PC-3 (cell line): ENCODE measurements around the gene LRRC49. TPM values are rescaled to one million over a fixed set of nuclear protein-coding genes. Genes with fewer than 3 reads are reported as not detected.

Experiments
- ATAC-seq: fragments of 200-7000 bp; cut with Tn5 transposase; 2 replicates; pipeline ENCODE4 v1.9.1; 2020; ENCODE audit warnings: mild to moderate bottlenecking, moderate library complexity
- BruUV-seq: library from RNA; stranded (reverse); fragments of 400-500 nt; replicated peaks from 2 replicates; lab custom pipeline; 2021; lab: Mats Ljungman, UMichigan
- CTCF ChIA-PET: fragments of 300-600 bp; sonication (Branson Sonifier 250); formaldehyde crosslinking; loops from one replicate; lab custom pipeline; 2022; ENCODE audit warnings: antibody characterized with exemption; lab: Charles Lee
- POLR2A ChIA-PET: fragments of 300-600 bp; sonication (Branson Sonifier 250); formaldehyde crosslinking; loops from one replicate; lab custom pipeline; 2022; ENCODE audit warnings: antibody characterized with exemption; ENCODE audit not compliant: unreplicated experiment; lab: Charles Lee
- DNase-seq: peaks from one replicate; pipeline ENCODE4 v3.0.0-alpha.2; 2015
- H2AFZ ChIP-seq: fragments of 300-600 bp; sonication (generic); 2 replicates; pipeline ENCODE4 v1.6.0; 2016; ENCODE audit warnings: antibody characterized with exemption, low read length
- H3F3A ChIP-seq: fragments of 300-600 bp; sonication (generic); one replicate; pipeline ENCODE4 v1.6.0; 2017; ENCODE audit warnings: antibody characterized with exemption, low read length, control low read depth, mild to moderate bottlenecking; ENCODE audit not compliant: unreplicated experiment
- H3K27ac ChIP-seq: fragments of 300-600 bp; sonication (generic); 2 replicates; pipeline ENCODE4 v1.5.1; 2016; ENCODE audit warnings: mild to moderate bottlenecking, low read length
- H3K27me3 ChIP-seq: fragments of 300-600 bp; sonication (generic); 2 replicates; pipeline ENCODE4 v1.6.1; 2016; ENCODE audit warnings: low read length, mixed read lengths
- H3K36me3 ChIP-seq: fragments of 300-600 bp; sonication (generic); 2 replicates; pipeline ENCODE4 v1.6.1; 2016; ENCODE audit warnings: low read depth, mixed run types, low read length, mixed read lengths
- H3K4me1 ChIP-seq: fragments of 300-600 bp; sonication (generic); 2 replicates; pipeline ENCODE4 v1.5.1; 2016; ENCODE audit warnings: low read length; ENCODE audit not compliant: insufficient read depth
- H3K4me2 ChIP-seq: fragments of 300-600 bp; sonication (generic); 2 replicates; pipeline ENCODE4 v1.6.0; 2016; ENCODE audit warnings: low read length
- H3K4me3 ChIP-seq: fragments of 300-600 bp; sonication (generic); 2 replicates; pipeline ENCODE4 v1.5.1; 2016; ENCODE audit warnings: mild to moderate bottlenecking, low read length, mixed read lengths
- H3K79me2 ChIP-seq: fragments of 300-600 bp; sonication (generic); 2 replicates; pipeline ENCODE4 v1.6.1; 2017; ENCODE audit warnings: low read length, mixed read lengths
- H3K9ac ChIP-seq: fragments of 300-600 bp; sonication (generic); 2 replicates; pipeline ENCODE4 v1.6.0; 2016; ENCODE audit warnings: mild to moderate bottlenecking, low read length
- H3K9me2 ChIP-seq: fragments of 300-600 bp; sonication (generic); replicated peaks from 2 replicates; pipeline ENCODE4 v1.6.1; 2016; ENCODE audit warnings: mixed run types, low read length, mixed read lengths
- H3K9me3 ChIP-seq: fragments of 300-600 bp; sonication (generic); 2 replicates; pipeline ENCODE4 v1.6.1; 2016; ENCODE audit warnings: low read length, mixed read lengths
- H4K20me1 ChIP-seq: fragments of 300-600 bp; sonication (generic); 2 replicates; pipeline ENCODE4 v1.6.1; 2016; ENCODE audit warnings: low read length, mixed read lengths
- CTCF ChIP-seq: fragments of 300-600 bp; sonication (generic); conservative IDR thresholded peaks from 2 replicates; pipeline ENCODE4 v1.5.1; 2017; ENCODE audit warnings: antibody characterized with exemption, low read depth, mild to moderate bottlenecking, low read length
- EZH2 ChIP-seq: fragments of 300-600 bp; sonication (generic); IDR thresholded peaks from one replicate; pipeline ENCODE4 v1.6.1; 2017; ENCODE audit warnings: antibody characterized with exemption, mild to moderate bottlenecking, low read length; ENCODE audit not compliant: unreplicated experiment
- EZH2phosphoT487 ChIP-seq: fragments of 300-600 bp; sonication (generic); IDR thresholded peaks from 2 replicates; pipeline ENCODE4 v1.6.1; 2018; ENCODE audit warnings: mild to moderate bottlenecking, antibody characterized with exemption, low read length, borderline replicate concordance
- intact Hi-C: fragments of 100-400 bp; cut with micrococcal nuclease; formaldehyde crosslinking; loops from 2 replicates; pipeline ENCODE4 v1.9.0; 2023
- total RNA-seq: library from RNA; depleted of rRNA; stranded (reverse); fragments of >200 nt; gene quantifications from 2 replicates; pipeline ENCODE4 v1.2.3, GENCODE V29; 2014

Gene LRRC49
- total RNA-seq, 1 experiment from 2014 or later = 7.7 TPM

- Histone ChIP-seq H3K79me2 (no peaks in the 10 kb centered on the region), H3K4me1 (peaks cover 31% of the 10 kb centered on the region), H3K4me3 (no peak overlapping the region), H3K4me2 (0 out of 2 replicates have a peak overlapping the region, but pooled peaks have one; percentile 69), H3K36me3 (no peaks in the 10 kb centered on the region), H4K20me1 (no peaks in the 10 kb centered on the region), H3K9me3 (no peaks in the 10 kb centered on the region), H3K27me3 (no peaks in the 10 kb centered on the region), H3K27ac (peak overlapping the region; percentile 97), H3K9ac (peak overlapping the region; percentile 77), H3K9me2 (no peaks in the 10 kb centered on the region), H2AFZ (no peak overlapping the region), H3F3A (peaks cover 9% of the 10 kb centered on the region)
- ChIA-PET POLR2A (no interaction called here), CTCF (interaction anchor here (0.6 kb wide), 1 partner anchor 360 kb away, joined by 3 read pairs; no protein-coding TSS in a partner anchor)
- intact Hi-C loops = no loop called here
- ATAC-seq = no peak
- DNase-seq = no peak
- BruUV-seq = no TSS peak
- TF ChIP-seq EZH2phosphoT487 = no peak
- no peak for TF ChIP-seq EZH2
- TF ChIP-seq CTCF = no peak
Measured at GRCh38 chr15:71080705-71081104, 188.1 kb downstream of the LRRC49 start.

DNA sequence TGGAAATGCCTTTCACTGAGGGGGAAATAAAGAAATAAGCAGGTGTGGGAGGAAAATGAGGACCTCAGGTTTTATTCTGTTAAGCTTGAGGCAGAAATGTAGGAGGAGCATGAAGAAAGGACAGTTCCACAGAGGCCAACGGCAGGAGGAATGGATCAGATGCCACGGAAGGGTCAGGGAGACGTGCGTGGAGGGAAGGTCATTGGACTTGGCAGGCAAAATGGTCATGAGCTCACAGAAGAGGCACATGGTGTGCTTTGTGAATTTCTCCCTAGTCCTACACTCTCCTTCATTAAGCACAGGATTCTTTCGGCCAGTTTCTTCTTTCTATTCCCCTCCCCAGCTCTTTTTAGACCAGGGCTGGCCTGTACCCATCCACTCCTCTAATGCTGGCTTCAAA is 190.2 kb downstream of the LRRC49 start:
- intact Hi-C loops = no loop called here
- POLR2A ChIA-PET = no interaction called here
- Histone ChIP-seq H3K4me3 (no peak overlapping the region), H4K20me1 (no peaks in the 10 kb centered on the region), H3K4me1 (peaks cover 30% of the 10 kb centered on the region), H3K4me2 (no peak overlapping the region), H3K27me3 (no peaks in the 10 kb centered on the region), H3K9ac (no peak overlapping the region), H3K36me3 (no peaks in the 10 kb centered on the region), H3K79me2 (no peaks in the 10 kb centered on the region), H3K9me2 (no peaks in the 10 kb centered on the region), H3F3A (peaks cover 9% of the 10 kb centered on the region), H3K9me3 (no peaks in the 10 kb centered on the region), H3K27ac (no peak overlapping the region), H2AFZ (no peak overlapping the region)
- no TSS peak for BruUV-seq
- ATAC-seq (no peak), DNase-seq (no peak)
- CTCF ChIA-PET = no interaction called here
- TF ChIP-seq EZH2 (no peak), CTCF (no peak), EZH2phosphoT487 (no peak)

- Histone ChIP-seq H4K20me1 (no peaks in the 10 kb centered on the region), H3K27ac (no peak overlapping the region), H3K4me2 (no peak overlapping the region), H3K27me3 (no peaks in the 10 kb centered on the region), H2AFZ (no peak overlapping the region), H3K9me3 (no peaks in the 10 kb centered on the region), H3K36me3 (no peaks in the 10 kb centered on the region), H3K79me2 (no peaks in the 10 kb centered on the region), H3F3A (peaks cover 9% of the 10 kb centered on the region), H3K4me1 (peaks cover 25% of the 10 kb centered on the region), H3K9me2 (no peaks in the 10 kb centered on the region), H3K4me3 (no peak overlapping the region), H3K9ac (no peak overlapping the region)
- BruUV-seq = no TSS peak
- intact Hi-C loops = no loop called here
- DNase-seq = no peak
- TF ChIP-seq EZH2phosphoT487 (no peak), EZH2 (no peak), CTCF (no peak)
- ChIA-PET CTCF (no interaction called here), POLR2A (no interaction called here)
- ATAC-seq = no peak
Measured at GRCh38 chr15:71083349-71083748, 190.7 kb downstream of the LRRC49 start.
